ENCODE data around the gene HINT1. TPM values are rescaled to one million over a fixed set of nuclear protein-coding genes. Genes with fewer than 3 reads are reported as not detected.

The HINT1 gene
- 207 TPM for total RNA-seq

- Histone ChIP-seq H3K4me1 (ENCODE audit: control insufficient read depth in 3 of 3, insufficient read depth in 3 of 3, low read length in 3 of 3) (peaks cover 8 to 19% (median 11%) of the 10 kb centered on the region in 3 donors), H3K36me3 (ENCODE audit: control insufficient read depth in 3 of 3, insufficient read depth in 3 of 3, low read length in 3 of 3) (peaks cover 14 to 23% (median 19%) of the 10 kb centered on the region in 3 donors), H3K4me3 (ENCODE audit: low read length in 3 of 3) (peak within 1 kb of the TSS; percentile 82 to 95 (median 95)), H3K27me3 (ENCODE audit: control insufficient read depth in 3 of 3, insufficient read depth in 3 of 3, low read length in 3 of 3) (no peaks in the 10 kb centered on the region), H3K9me3 (ENCODE audit: control insufficient read depth in 3 of 3, low read length in 3 of 3) (no peaks in the 10 kb centered on the region), H3K27ac (ENCODE audit: low read depth, low read length) (peak within 1 kb of the TSS; percentile 95), H3K9ac (ENCODE audit: low read depth in 1 of 3, low read length in 3 of 3) (peak within 1 kb of the TSS; percentile 90 to 95 (median 92))
These were observed at the start of gene HINT1 for GRCh38 chr5:131165119-131165727. HINT1 (minus strand) TSS chr5:131165256; CDS start chr5:131165205, 51 bp downstream.

- Histone ChIP-seq H3K4me3 (ENCODE audit: low read length in 3 of 3) (no peak overlapping the region), H3K27me3 (ENCODE audit: control insufficient read depth in 3 of 3, insufficient read depth in 3 of 3, low read length in 3 of 3) (no peaks in the 10 kb centered on the region), H3K9me3 (ENCODE audit: control insufficient read depth in 3 of 3, low read length in 3 of 3) (no peaks in the 10 kb centered on the region), H3K27ac (ENCODE audit: low read depth, low read length) (no peak overlapping the region), H3K4me1 (ENCODE audit: control insufficient read depth in 3 of 3, insufficient read depth in 3 of 3, low read length in 3 of 3) (no peaks in the 10 kb centered on the region), H3K36me3 (ENCODE audit: control insufficient read depth in 3 of 3, insufficient read depth in 3 of 3, low read length in 3 of 3) (no peaks in the 10 kb centered on the region), H3K9ac (ENCODE audit: low read depth in 1 of 3, low read length in 3 of 3) (no peak overlapping the region)
These were observed 49.7 kb upstream of the HINT1 start for GRCh38 chr5:131214609-131215227.

GRCh38 chr5:131212471-131213021, 47.5 kb upstream of the HINT1 start:
- Histone ChIP-seq H3K36me3 (ENCODE audit: control insufficient read depth in 3 of 3, insufficient read depth in 3 of 3, low read length in 3 of 3) (no peaks in the 10 kb centered on the region), H3K4me3 (ENCODE audit: low read length in 3 of 3) (no peak overlapping the region), H3K27ac (ENCODE audit: low read depth, low read length) (no peak overlapping the region), H3K9ac (ENCODE audit: low read depth in 1 of 3, low read length in 3 of 3) (no peak overlapping the region), H3K4me1 (ENCODE audit: control insufficient read depth in 3 of 3, insufficient read depth in 3 of 3, low read length in 3 of 3) (no peaks in the 10 kb centered on the region), H3K27me3 (ENCODE audit: control insufficient read depth in 3 of 3, insufficient read depth in 3 of 3, low read length in 3 of 3) (no peaks in the 10 kb centered on the region), H3K9me3 (ENCODE audit: control insufficient read depth in 3 of 3, low read length in 3 of 3) (no peaks in the 10 kb centered on the region)

- Histone ChIP-seq H3K4me1 (ENCODE audit: control insufficient read depth in 3 of 3, insufficient read depth in 3 of 3, low read length in 3 of 3) (no peaks in the 10 kb centered on the region), H3K9ac (ENCODE audit: low read depth in 1 of 3, low read length in 3 of 3) (no peak overlapping the region)
These were observed 46.6 kb upstream of the HINT1 start for GRCh38 chr5:131211669-131212068.

GRCh38 chr5:131210151-131210510, 45.1 kb upstream of the HINT1 start:
- H3K4me1 ChIP-seq (ENCODE audit: control insufficient read depth in 3 of 3, insufficient read depth in 3 of 3, low read length in 3 of 3) = no peaks in the 10 kb centered on the region
- H3K9me3 ChIP-seq (ENCODE audit: control insufficient read depth in 3 of 3, low read length in 3 of 3) = no peaks in the 10 kb centered on the region
- no peaks in the 10 kb centered on the region for H3K27me3 ChIP-seq (ENCODE audit: control insufficient read depth in 3 of 3, insufficient read depth in 3 of 3, low read length in 3 of 3)
- no peaks in the 10 kb centered on the region for H3K36me3 ChIP-seq (ENCODE audit: control insufficient read depth in 3 of 3, insufficient read depth in 3 of 3, low read length in 3 of 3)
- H3K4me3 ChIP-seq (ENCODE audit: low read length in 3 of 3) = no peak overlapping the region
- H3K9ac ChIP-seq (ENCODE audit: low read depth in 1 of 3, low read length in 3 of 3) = no peak overlapping the region
- H3K27ac ChIP-seq (ENCODE audit: low read depth, low read length) = no peak overlapping the region

More at GRCh38 chr5:131211669-131212068, 46.6 kb upstream of the HINT1 start:
- no peak overlapping the region for H3K4me3 ChIP-seq (ENCODE audit: low read length in 3 of 3)
- H3K36me3 ChIP-seq (ENCODE audit: control insufficient read depth in 3 of 3, insufficient read depth in 3 of 3, low read length in 3 of 3) = no peaks in the 10 kb centered on the region
- no peak overlapping the region for H3K27ac ChIP-seq (ENCODE audit: low read depth, low read length)
- no peaks in the 10 kb centered on the region for H3K9me3 ChIP-seq (ENCODE audit: control insufficient read depth in 3 of 3, low read length in 3 of 3)
- H3K27me3 ChIP-seq (ENCODE audit: control insufficient read depth in 3 of 3, insufficient read depth in 3 of 3, low read length in 3 of 3) = no peaks in the 10 kb centered on the region

- no peaks in the 10 kb centered on the region for H3K4me1 ChIP-seq (ENCODE audit: control insufficient read depth in 3 of 3, insufficient read depth in 3 of 3, low read length in 3 of 3)
- H3K4me3 ChIP-seq (ENCODE audit: low read length in 3 of 3) = no peak overlapping the region
- H3K9ac ChIP-seq (ENCODE audit: low read depth in 1 of 3, low read length in 3 of 3) = no peak overlapping the region
- H3K27ac ChIP-seq (ENCODE audit: low read depth, low read length) = no peak overlapping the region
- no peaks in the 10 kb centered on the region for H3K27me3 ChIP-seq (ENCODE audit: control insufficient read depth in 3 of 3, insufficient read depth in 3 of 3, low read length in 3 of 3)
- no peaks in the 10 kb centered on the region for H3K36me3 ChIP-seq (ENCODE audit: control insufficient read depth in 3 of 3, insufficient read depth in 3 of 3, low read length in 3 of 3)
- no peaks in the 10 kb centered on the region for H3K9me3 ChIP-seq (ENCODE audit: control insufficient read depth in 3 of 3, low read length in 3 of 3)
These were observed 44.6 kb upstream of the HINT1 start for GRCh38 chr5:131209506-131210150.

- H3K27me3 ChIP-seq (ENCODE audit: control insufficient read depth in 3 of 3, insufficient read depth in 3 of 3, low read length in 3 of 3) = no peaks in the 10 kb centered on the region
- H3K27ac ChIP-seq (ENCODE audit: low read depth, low read length) = no peak overlapping the region
- H3K4me3 ChIP-seq (ENCODE audit: low read length in 3 of 3) = no peak overlapping the region
- no peaks in the 10 kb centered on the region for H3K9me3 ChIP-seq (ENCODE audit: control insufficient read depth in 3 of 3, low read length in 3 of 3)
- no peak overlapping the region for H3K9ac ChIP-seq (ENCODE audit: low read depth in 1 of 3, low read length in 3 of 3)
- H3K36me3 ChIP-seq (ENCODE audit: control insufficient read depth in 3 of 3, insufficient read depth in 3 of 3, low read length in 3 of 3) = no peaks in the 10 kb centered on the region
- no peaks in the 10 kb centered on the region for H3K4me1 ChIP-seq (ENCODE audit: control insufficient read depth in 3 of 3, insufficient read depth in 3 of 3, low read length in 3 of 3)
These were observed 44.1 kb upstream of the HINT1 start for GRCh38 chr5:131209175-131209505.

GRCh38 chr5:131206772-131207171, 41.7 kb upstream of the HINT1 start:
- Histone ChIP-seq H3K27me3 (ENCODE audit: control insufficient read depth in 3 of 3, insufficient read depth in 3 of 3, low read length in 3 of 3) (no peaks in the 10 kb centered on the region), H3K36me3 (ENCODE audit: control insufficient read depth in 3 of 3, insufficient read depth in 3 of 3, low read length in 3 of 3) (peaks cover 0 to 2% (median 0%) of the 10 kb centered on the region in 3 donors), H3K27ac (ENCODE audit: low read depth, low read length) (no peak overlapping the region), H3K9ac (ENCODE audit: low read depth in 1 of 3, low read length in 3 of 3) (no peak overlapping the region), H3K4me1 (ENCODE audit: control insufficient read depth in 3 of 3, insufficient read depth in 3 of 3, low read length in 3 of 3) (no peaks in the 10 kb centered on the region), H3K9me3 (ENCODE audit: control insufficient read depth in 3 of 3, low read length in 3 of 3) (no peaks in the 10 kb centered on the region), H3K4me3 (ENCODE audit: low read length in 3 of 3) (no peak overlapping the region)

- peaks cover 0 to 2% (median 0%) of the 10 kb centered on the region in 3 donors for H3K36me3 ChIP-seq (ENCODE audit: control insufficient read depth in 3 of 3, insufficient read depth in 3 of 3, low read length in 3 of 3)
- no peak overlapping the region for H3K27ac ChIP-seq (ENCODE audit: low read depth, low read length)
- H3K9me3 ChIP-seq (ENCODE audit: control insufficient read depth in 3 of 3, low read length in 3 of 3) = no peaks in the 10 kb centered on the region
- H3K4me1 ChIP-seq (ENCODE audit: control insufficient read depth in 3 of 3, insufficient read depth in 3 of 3, low read length in 3 of 3) = no peaks in the 10 kb centered on the region
- no peak overlapping the region for H3K9ac ChIP-seq (ENCODE audit: low read depth in 1 of 3, low read length in 3 of 3)
- H3K27me3 ChIP-seq (ENCODE audit: control insufficient read depth in 3 of 3, insufficient read depth in 3 of 3, low read length in 3 of 3) = no peaks in the 10 kb centered on the region
- no peak overlapping the region for H3K4me3 ChIP-seq (ENCODE audit: low read length in 3 of 3)
These were observed 41.0 kb upstream of the HINT1 start for GRCh38 chr5:131206061-131206460.

- Histone ChIP-seq H3K4me3 (ENCODE audit: low read length in 3 of 3) (no peak overlapping the region), H3K9ac (ENCODE audit: low read depth in 1 of 3, low read length in 3 of 3) (no peak overlapping the region), H3K4me1 (ENCODE audit: control insufficient read depth in 3 of 3, insufficient read depth in 3 of 3, low read length in 3 of 3) (no peaks in the 10 kb centered on the region), H3K27ac (ENCODE audit: low read depth, low read length) (no peak overlapping the region), H3K27me3 (ENCODE audit: control insufficient read depth in 3 of 3, insufficient read depth in 3 of 3, low read length in 3 of 3) (no peaks in the 10 kb centered on the region), H3K36me3 (ENCODE audit: control insufficient read depth in 3 of 3, insufficient read depth in 3 of 3, low read length in 3 of 3) (peaks cover 0 to 4% (median 0%) of the 10 kb centered on the region in 3 donors), H3K9me3 (ENCODE audit: control insufficient read depth in 3 of 3, low read length in 3 of 3) (no peaks in the 10 kb centered on the region)
These were observed 39.9 kb upstream of the HINT1 start for GRCh38 chr5:131204964-131205363.

Data from skeletal muscle tissue (tissue), 4 donors.